G401 (cell line): ENCODE measurements around the gene CPA5. TPM values are rescaled to one million over a fixed set of nuclear protein-coding genes. Genes with fewer than 3 reads are reported as not detected.

Experiments used
- DNase-seq: peaks from one replicate; pipeline ENCODE4 v3.0.0-alpha.2; 2015; ENCODE audit warnings: low spot score
- in situ Hi-C: cut with HindIII; loops from 2 replicates; pipeline ENCODE4 v1.10.0; 2016; ENCODE audit warnings: low sequenced_read_pairs, mixed read lengths
- total RNA-seq: library from RNA; depleted of rRNA; stranded (reverse); fragments of >200 nt; shearing (Covaris generic); gene quantifications from 2 replicates; pipeline ENCODE4 v1.2.3, GENCODE V29; 2014

Gene CPA5
- total RNA-seq, 1 experiment from 2014 or later, result not detected

- in situ Hi-C loops, result no loop called here
- DNase-seq, result no peak
Measured at GRCh38 chr7:130324306-130324943, 20.2 kb upstream of the CPA5 start.

- in situ Hi-C loops, result no loop called here
- no peak for DNase-seq
Measured at GRCh38 chr7:130329681-130330080, 14.9 kb upstream of the CPA5 start.

- in situ Hi-C loops, result no loop called here
- no peak for DNase-seq
Measured at GRCh38 chr7:130332259-130333053, 12.2 kb upstream of the CPA5 start.

GRCh38 chr7:130333832-130334231, 10.8 kb upstream of the CPA5 start:
- in situ Hi-C loops, result no loop called here
- no peak for DNase-seq

- in situ Hi-C loops, result no loop called here
- no peak for DNase-seq
Measured at GRCh38 chr7:130334274-130334673, 10.3 kb upstream of the CPA5 start.

GRCh38 chr7:130337410-130337971, 7.1 kb upstream of the CPA5 start:
- no peak for DNase-seq
- in situ Hi-C loops, result no loop called here

GRCh38 chr7:130338233-130338632, 6.4 kb upstream of the CPA5 start:
- no peak for DNase-seq
- in situ Hi-C loops, result no loop called here

GRCh38 chr7:130341882-130342281, 2.7 kb upstream of the CPA5 start:
- no peak for DNase-seq
- in situ Hi-C loops, result no loop called here

GRCh38 chr7:130342701-130343380, 1.8 kb upstream of the CPA5 start:
- no peak for DNase-seq
- in situ Hi-C loops, result no loop called here

GRCh38 chr7:130345136-130345535, 520 bp downstream of the CPA5 start:
- in situ Hi-C loops, result no loop called here
- DNase-seq, result no peak

- DNase-seq, result no peak
- in situ Hi-C loops, result no loop called here
Measured at GRCh38 chr7:130345725-130346124, 1.1 kb downstream of the CPA5 start.

- no peak for DNase-seq
- in situ Hi-C loops, result no loop called here
Measured at GRCh38 chr7:130346177-130346905, 1.7 kb downstream of the CPA5 start.

GRCh38 chr7:130346941-130347340, 2.3 kb downstream of the CPA5 start:
- no peak for DNase-seq
- in situ Hi-C loops, result no loop called here

- in situ Hi-C loops, result no loop called here
- DNase-seq, result no peak
Measured at GRCh38 chr7:130349911-130350782, 5.5 kb downstream of the CPA5 start.

- in situ Hi-C loops, result no loop called here
- no peak for DNase-seq
Measured at GRCh38 chr7:130350945-130351790, 6.6 kb downstream of the CPA5 start.

GRCh38 chr7:130351791-130352090, 7.1 kb downstream of the CPA5 start:
- in situ Hi-C loops, result no loop called here
- DNase-seq, result no peak

- in situ Hi-C loops, result no loop called here
- no peak for DNase-seq
Measured at GRCh38 chr7:130352194-130353074, 7.8 kb downstream of the CPA5 start.
